ENCODE measurements around the gene FAM210A. TPM values are rescaled to one million over a fixed set of nuclear protein-coding genes. Genes with fewer than 3 reads are reported as not detected.

Gene FAM210A
- total RNA-seq, 1 donor from 2014 or later = 15.1 TPM

- no peaks in the 10 kb centered on the region for H3K9me3 ChIP-seq (ENCODE audit: low read depth)
Measured at GRCh38 chr18:13735681-13736080, 9.3 kb upstream of the FAM210A start.

GRCh38 chr18:13730481-13730880, 4.1 kb upstream of the FAM210A start:
- Histone ChIP-seq H3K4me2 (no peak overlapping the region), H3K79me2 (ENCODE audit: low read depth) (peaks cover 73% of the 10 kb centered on the region), H3K9ac (no peak overlapping the region), H4K20me1 (ENCODE audit: low read depth) (no peaks in the 10 kb centered on the region), H3K27ac (no peak overlapping the region), H3K4me3 (no peak overlapping the region), H3K4me1 (peaks cover 8% of the 10 kb centered on the region), H2AFZ (replicated peaks) (no peak overlapping the region), H3K36me3 (peaks cover 13% of the 10 kb centered on the region), H3K27me3 (no peaks in the 10 kb centered on the region), H3K9me3 (ENCODE audit: low read depth) (no peaks in the 10 kb centered on the region), H3F3A (ENCODE audit: low read depth) (no peaks in the 10 kb centered on the region)
- Mint-ChIP-seq H3K9me3 (no peaks in the 10 kb centered on the region), H3K27me3 (ENCODE audit: insufficient read depth, low read depth) (no peaks in the 10 kb centered on the region), H3K4me3 (no peak overlapping the region), H3K36me3 (peaks cover 15% of the 10 kb centered on the region), H3K4me1 (peaks cover 15% of the 10 kb centered on the region), H3K27ac (no peak overlapping the region)
- DNase-seq (ENCODE audit: low spot score) = no peak
- no peak for TF ChIP-seq EZH2phosphoT487 (IDR thresholded peaks at IDR 0.05)
- no peak for TF ChIP-seq CTCF (IDR thresholded peaks at IDR 0.05)
- no peak for TF ChIP-seq EZH2 (IDR thresholded peaks at IDR 0.05)

More at GRCh38 chr18:13735681-13736080, 9.3 kb upstream of the FAM210A start:
- TF ChIP-seq EZH2phosphoT487 (IDR thresholded peaks at IDR 0.05) = no peak
- no peak for TF ChIP-seq CTCF (IDR thresholded peaks at IDR 0.05)
- TF ChIP-seq EZH2 (IDR thresholded peaks at IDR 0.05) = no peak
- Mint-ChIP-seq H3K4me3 (no peak overlapping the region), H3K9me3 (no peaks in the 10 kb centered on the region), H3K27ac (no peak overlapping the region), H3K36me3 (peaks cover 24% of the 10 kb centered on the region), H3K27me3 (ENCODE audit: insufficient read depth, low read depth) (no peaks in the 10 kb centered on the region), H3K4me1 (no peaks in the 10 kb centered on the region)
- H3K36me3 ChIP-seq = peaks cover 32% of the 10 kb centered on the region
- no peak overlapping the region for H3K4me2 ChIP-seq
- peaks cover 26% of the 10 kb centered on the region for H3K79me2 ChIP-seq (ENCODE audit: low read depth)
- no peaks in the 10 kb centered on the region for H3K4me1 ChIP-seq
- no peak overlapping the region for H3K27ac ChIP-seq
- no peaks in the 10 kb centered on the region for H3F3A ChIP-seq (ENCODE audit: low read depth)
- H3K27me3 ChIP-seq = no peaks in the 10 kb centered on the region
- DNase-seq (ENCODE audit: low spot score) = no peak
- H2AFZ ChIP-seq (replicated peaks) = no peak overlapping the region
- no peak overlapping the region for H3K9ac ChIP-seq
- H3K4me3 ChIP-seq = no peak overlapping the region
- H4K20me1 ChIP-seq (ENCODE audit: low read depth) = no peaks in the 10 kb centered on the region

- H3K4me3 ChIP-seq = peak overlapping the region; percentile 76
- peak overlapping the region; percentile 7 for H3K27ac Mint-ChIP-seq
- no peaks in the 10 kb centered on the region for H3K9me3 Mint-ChIP-seq
- H3K4me1 Mint-ChIP-seq = peaks cover 29% of the 10 kb centered on the region
- no peaks in the 10 kb centered on the region for H3K27me3 ChIP-seq
- peaks cover 11% of the 10 kb centered on the region for H3K36me3 Mint-ChIP-seq
- peak overlapping the region; percentile 54 for H3K9ac ChIP-seq
- H3K79me2 ChIP-seq (ENCODE audit: low read depth) = peaks cover 95% of the 10 kb centered on the region
- peak; percentile 79 for DNase-seq (ENCODE audit: low spot score)
- no peaks in the 10 kb centered on the region for H3K9me3 ChIP-seq (ENCODE audit: low read depth)
- H3K4me1 ChIP-seq = peaks cover 14% of the 10 kb centered on the region
- H3F3A ChIP-seq (ENCODE audit: low read depth) = no peaks in the 10 kb centered on the region
- peak overlapping the region; percentile 48 for H3K27ac ChIP-seq
- no peaks in the 10 kb centered on the region for H4K20me1 ChIP-seq (ENCODE audit: low read depth)
- no peak for TF ChIP-seq CTCF (IDR thresholded peaks at IDR 0.05)
- no peak for TF ChIP-seq EZH2 (IDR thresholded peaks at IDR 0.05)
- no peak for TF ChIP-seq EZH2phosphoT487 (IDR thresholded peaks at IDR 0.05)
- H3K36me3 ChIP-seq = no peaks in the 10 kb centered on the region
- H2AFZ ChIP-seq (replicated peaks) = peak overlapping the region; percentile 89
- peak overlapping the region; percentile 84 for H3K4me3 Mint-ChIP-seq
- peak overlapping the region; percentile 95 for H3K4me2 ChIP-seq
- H3K27me3 Mint-ChIP-seq (ENCODE audit: insufficient read depth, low read depth) = no peaks in the 10 kb centered on the region
Measured at GRCh38 chr18:13726972-13727331, 594 bp upstream of the FAM210A start.
